ENCODE measurements around the gene CRACR2B. TPM values are rescaled to one million over a fixed set of nuclear protein-coding genes. Genes with fewer than 3 reads are reported as not detected.
A peak's percentile ranks its signal among the peaks of the same experiment; 100 is the strongest.

CRACR2B gene
- total RNA-seq, 2 donors from 2014 or later, result 2.6 to 2.9 TPM

GRCh38 chr11:813072-813455 lies 14.7 kb upstream of the CRACR2B start:
- H3K9me3 Mint-ChIP-seq, result no peaks in the 10 kb centered on the region
- peak overlapping the region in 1 of 2 donors; percentile 97 for H3K27ac Mint-ChIP-seq
- peaks cover 7% of the 10 kb centered on the region for H3K36me3 Mint-ChIP-seq
- no peak for DNase-seq (ENCODE audit: low spot score)
- ATAC-seq, result no peak
- H3K4me3 Mint-ChIP-seq, result peak overlapping the region; percentile 92
- H3K4me1 Mint-ChIP-seq (ENCODE audit: low read depth in 2 of 2), result peaks cover 18 to 27% of the 10 kb centered on the region in 2 donors
- H3K27me3 Mint-ChIP-seq, result no peaks in the 10 kb centered on the region

- Mint-ChIP-seq H3K27me3 (no peaks in the 10 kb centered on the region), H3K4me1 (ENCODE audit: low read depth in 2 of 2) (peaks cover 20 to 25% of the 10 kb centered on the region in 2 donors), H3K9me3 (no peaks in the 10 kb centered on the region), H3K4me3 (no peak overlapping the region), H3K27ac (no peak overlapping the region), H3K36me3 (peaks cover 7% of the 10 kb centered on the region)
- DNase-seq (ENCODE audit: low spot score), result no peak
- ATAC-seq, result no peak
These were observed 14.1 kb upstream of the CRACR2B start for GRCh38 chr11:813456-814096.

GRCh38 chr11:815675-816432 lies 11.9 kb upstream of the CRACR2B start:
- no peak overlapping the region for H3K27ac Mint-ChIP-seq
- no peaks in the 10 kb centered on the region for H3K9me3 Mint-ChIP-seq
- H3K36me3 Mint-ChIP-seq, result peaks cover 6% of the 10 kb centered on the region
- H3K27me3 Mint-ChIP-seq, result no peaks in the 10 kb centered on the region
- H3K4me3 Mint-ChIP-seq, result no peak overlapping the region
- H3K4me1 Mint-ChIP-seq (ENCODE audit: low read depth in 2 of 2), result peaks cover 14 to 18% of the 10 kb centered on the region in 2 donors
- no peak for DNase-seq (ENCODE audit: low spot score)
- ATAC-seq, result no peak

GRCh38 chr11:816433-816779 lies 11.3 kb upstream of the CRACR2B start:
- no peak for DNase-seq (ENCODE audit: low spot score)
- H3K36me3 Mint-ChIP-seq, result peaks cover under 1% of the 10 kb centered on the region
- H3K9me3 Mint-ChIP-seq, result no peaks in the 10 kb centered on the region
- H3K4me1 Mint-ChIP-seq (ENCODE audit: low read depth in 2 of 2), result peaks cover 13 to 17% of the 10 kb centered on the region in 2 donors
- no peak for ATAC-seq
- H3K27ac Mint-ChIP-seq, result no peak overlapping the region
- no peak overlapping the region for H3K4me3 Mint-ChIP-seq
- H3K27me3 Mint-ChIP-seq, result no peaks in the 10 kb centered on the region

- ATAC-seq, result no peak
- Mint-ChIP-seq H3K36me3 (no peaks in the 10 kb centered on the region), H3K27me3 (no peaks in the 10 kb centered on the region), H3K27ac (peak within 1 kb of the TSS in 1 of 2 donors; percentile 76), H3K4me3 (peak within 1 kb of the TSS; percentile 83), H3K9me3 (no peaks in the 10 kb centered on the region), H3K4me1 (ENCODE audit: low read depth in 2 of 2) (peaks cover 5 to 10% of the 10 kb centered on the region in 2 donors)
- no peak for DNase-seq (ENCODE audit: low spot score)
These were observed 9.2 kb upstream of the CRACR2B start, which contains the start of gene PNPLA2 for GRCh38 chr11:818396-819128. Gene PNPLA2 (plus strand): TSS chr11:818914. CDS start chr11:819719, 805 bp downstream.

- H3K27ac Mint-ChIP-seq, result peak overlapping the region in 1 of 2 donors; percentile 64
- no peaks in the 10 kb centered on the region for H3K36me3 Mint-ChIP-seq
- H3K27me3 Mint-ChIP-seq, result no peaks in the 10 kb centered on the region
- DNase-seq (ENCODE audit: low spot score) (peak; percentile 92), ATAC-seq (peak; percentile 88 to 92)
- peaks cover 5 to 10% of the 10 kb centered on the region in 2 donors for H3K4me1 Mint-ChIP-seq (ENCODE audit: low read depth in 2 of 2)
- no peaks in the 10 kb centered on the region for H3K9me3 Mint-ChIP-seq
- peak overlapping the region; percentile 83 for H3K4me3 Mint-ChIP-seq
These were observed 8.4 kb upstream of the CRACR2B start for GRCh38 chr11:819129-819931.

GRCh38 chr11:819943-820649 lies 7.6 kb upstream of the CRACR2B start:
- ATAC-seq (peak; percentile 84 to 85), DNase-seq (ENCODE audit: low spot score) (peak; percentile 93)
- Mint-ChIP-seq H3K27ac (peak overlapping the region in 1 of 2 donors; percentile 64), H3K4me3 (peak overlapping the region; percentile 83), H3K4me1 (ENCODE audit: low read depth in 2 of 2) (peaks cover 5 to 10% of the 10 kb centered on the region in 2 donors), H3K36me3 (no peaks in the 10 kb centered on the region), H3K9me3 (no peaks in the 10 kb centered on the region), H3K27me3 (no peaks in the 10 kb centered on the region)

GRCh38 chr11:820655-821511 lies 6.8 kb upstream of the CRACR2B start:
- Mint-ChIP-seq H3K4me1 (ENCODE audit: low read depth in 2 of 2) (peaks cover 5 to 10% of the 10 kb centered on the region in 2 donors), H3K27ac (peak overlapping the region in 1 of 2 donors; percentile 84), H3K36me3 (no peaks in the 10 kb centered on the region), H3K9me3 (no peaks in the 10 kb centered on the region), H3K4me3 (peak overlapping the region; percentile 83), H3K27me3 (no peaks in the 10 kb centered on the region)
- ATAC-seq (no peak), DNase-seq (ENCODE audit: low spot score) (no peak)

GRCh38 chr11:821512-822371 lies 6.0 kb upstream of the CRACR2B start:
- DNase-seq (ENCODE audit: low spot score) (no peak), ATAC-seq (no peak)
- H3K9me3 Mint-ChIP-seq, result no peaks in the 10 kb centered on the region
- H3K36me3 Mint-ChIP-seq, result no peaks in the 10 kb centered on the region
- peak overlapping the region; percentile 38 for H3K4me3 Mint-ChIP-seq
- H3K27ac Mint-ChIP-seq, result peak overlapping the region in 1 of 2 donors; percentile 84
- H3K4me1 Mint-ChIP-seq (ENCODE audit: low read depth in 2 of 2), result peaks cover 5 to 10% of the 10 kb centered on the region in 2 donors
- H3K27me3 Mint-ChIP-seq, result no peaks in the 10 kb centered on the region

GRCh38 chr11:823441-824291 lies 4.1 kb upstream of the CRACR2B start:
- H3K4me1 Mint-ChIP-seq (ENCODE audit: low read depth in 2 of 2), result peaks cover 15 to 17% of the 10 kb centered on the region in 2 donors
- no peak overlapping the region for H3K4me3 Mint-ChIP-seq
- H3K27me3 Mint-ChIP-seq, result peaks cover 0 to 8% of the 10 kb centered on the region in 2 donors
- H3K27ac Mint-ChIP-seq, result no peak overlapping the region
- H3K9me3 Mint-ChIP-seq, result no peaks in the 10 kb centered on the region
- DNase-seq (ENCODE audit: low spot score) (no peak), ATAC-seq (no peak)
- H3K36me3 Mint-ChIP-seq, result no peaks in the 10 kb centered on the region
